AG09319 (cell line): ENCODE results near the gene PDE4D.

Source experiments
- DNase-seq: peaks from one replicate; pipeline ENCODE4 v3.0.0-alpha.2; 2010; ENCODE audit warnings: low read depth; ENCODE audit errors: extremely low read depth
- TF ChIP-seq, protein P1 (sequence below): IDR thresholded peaks from 2 replicates; pipeline ENCODE4 v1.5.1; 2011; ENCODE audit warnings: low read depth, mild to moderate bottlenecking, inconsistent platforms, low read length, moderate library complexity

PDE4D gene

GRCh38 chr5:59770953-59771352, 122.6 kb downstream of the PDE4D start:
- DNase-seq = no peak
- TF ChIP-seq, protein P1, sequence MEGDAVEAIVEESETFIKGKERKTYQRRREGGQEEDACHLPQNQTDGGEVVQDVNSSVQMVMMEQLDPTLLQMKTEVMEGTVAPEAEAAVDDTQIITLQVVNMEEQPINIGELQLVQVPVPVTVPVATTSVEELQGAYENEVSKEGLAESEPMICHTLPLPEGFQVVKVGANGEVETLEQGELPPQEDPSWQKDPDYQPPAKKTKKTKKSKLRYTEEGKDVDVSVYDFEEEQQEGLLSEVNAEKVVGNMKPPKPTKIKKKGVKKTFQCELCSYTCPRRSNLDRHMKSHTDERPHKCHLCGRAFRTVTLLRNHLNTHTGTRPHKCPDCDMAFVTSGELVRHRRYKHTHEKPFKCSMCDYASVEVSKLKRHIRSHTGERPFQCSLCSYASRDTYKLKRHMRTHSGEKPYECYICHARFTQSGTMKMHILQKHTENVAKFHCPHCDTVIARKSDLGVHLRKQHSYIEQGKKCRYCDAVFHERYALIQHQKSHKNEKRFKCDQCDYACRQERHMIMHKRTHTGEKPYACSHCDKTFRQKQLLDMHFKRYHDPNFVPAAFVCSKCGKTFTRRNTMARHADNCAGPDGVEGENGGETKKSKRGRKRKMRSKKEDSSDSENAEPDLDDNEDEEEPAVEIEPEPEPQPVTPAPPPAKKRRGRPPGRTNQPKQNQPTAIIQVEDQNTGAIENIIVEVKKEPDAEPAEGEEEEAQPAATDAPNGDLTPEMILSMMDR = no peak

DNA sequence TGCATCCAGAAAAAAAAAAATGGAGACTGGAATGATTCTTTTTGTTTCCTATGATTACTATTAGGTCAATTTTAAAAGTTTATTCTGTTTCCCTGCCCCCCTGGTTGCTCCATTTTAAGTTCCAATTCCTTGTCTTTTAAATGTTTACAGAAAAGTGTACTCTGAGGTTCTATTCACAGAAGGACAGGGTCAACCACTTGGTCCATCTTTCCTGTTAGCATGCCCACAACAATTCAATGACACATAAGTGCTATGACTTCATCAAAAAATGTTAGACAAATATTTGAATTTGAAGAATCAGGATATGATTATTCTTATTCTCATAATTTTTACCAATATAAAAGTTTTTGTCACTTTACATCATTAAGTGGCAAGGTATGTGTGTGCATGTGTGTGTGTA, 123.7 kb downstream of the PDE4D start:
- TF ChIP-seq, protein P1 = no peak
- no peak for DNase-seq

DNA sequence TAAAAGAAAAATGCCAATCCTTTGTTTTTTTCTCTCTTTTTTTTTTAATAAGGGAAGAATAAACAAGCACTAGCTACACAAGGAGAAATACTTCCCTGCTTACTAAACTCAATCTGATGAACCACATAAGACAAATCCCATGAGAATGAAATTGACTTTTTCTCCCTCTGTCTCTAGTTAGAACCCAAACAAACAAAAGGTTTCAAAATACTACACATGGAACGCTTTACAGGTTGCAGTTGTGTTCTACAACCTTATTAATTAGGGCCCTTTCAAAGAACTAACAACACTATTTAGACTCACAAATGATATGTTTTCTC, 124.5 kb downstream of the PDE4D start:
- TF ChIP-seq, protein P1 = no peak
- DNase-seq = no peak

DNA sequence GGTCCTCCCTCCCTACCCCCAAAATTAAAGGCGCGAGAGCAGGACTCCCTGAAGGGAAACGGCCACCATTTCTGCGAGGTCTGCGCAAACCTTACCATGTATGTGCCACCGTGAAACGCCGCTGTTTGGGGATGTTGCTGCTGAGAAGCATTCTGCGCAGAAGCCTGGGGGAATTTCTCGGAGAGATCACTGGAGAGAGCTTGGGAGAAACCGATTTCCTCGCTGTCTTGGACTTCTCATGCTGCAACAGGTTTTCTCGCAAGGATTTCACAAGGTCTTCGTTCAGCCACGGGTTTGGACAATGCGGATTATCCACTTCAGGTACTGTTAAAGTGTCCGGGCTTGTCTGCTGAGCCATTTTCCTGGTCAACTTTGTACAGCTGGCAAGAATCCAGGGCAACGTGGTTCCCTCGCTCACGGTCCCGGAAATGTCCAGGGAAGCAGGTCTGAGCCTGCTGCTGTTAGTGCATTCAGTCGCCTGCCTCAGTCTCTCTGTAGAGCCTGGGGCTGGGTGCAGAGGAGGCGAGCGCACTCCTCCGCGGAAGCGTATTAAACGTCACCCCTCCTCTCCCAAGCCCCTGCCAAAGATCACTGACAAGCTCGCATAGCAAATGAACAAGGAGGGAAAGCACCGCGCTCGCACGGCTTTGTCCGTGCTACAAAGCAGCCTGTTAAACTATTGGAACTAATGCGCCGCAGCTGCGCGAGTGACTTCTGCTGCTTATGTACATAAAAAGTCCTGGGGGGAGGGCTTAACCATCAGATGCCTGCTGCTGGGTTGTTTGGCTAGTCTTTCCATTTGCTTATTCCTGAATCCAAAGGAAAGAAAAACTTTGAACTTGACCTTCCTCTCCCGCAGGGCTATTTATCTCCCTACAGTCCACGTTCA, 125.1 kb downstream of the PDE4D start:
- TF ChIP-seq, protein P1 = no peak
- no peak for DNase-seq

DNA sequence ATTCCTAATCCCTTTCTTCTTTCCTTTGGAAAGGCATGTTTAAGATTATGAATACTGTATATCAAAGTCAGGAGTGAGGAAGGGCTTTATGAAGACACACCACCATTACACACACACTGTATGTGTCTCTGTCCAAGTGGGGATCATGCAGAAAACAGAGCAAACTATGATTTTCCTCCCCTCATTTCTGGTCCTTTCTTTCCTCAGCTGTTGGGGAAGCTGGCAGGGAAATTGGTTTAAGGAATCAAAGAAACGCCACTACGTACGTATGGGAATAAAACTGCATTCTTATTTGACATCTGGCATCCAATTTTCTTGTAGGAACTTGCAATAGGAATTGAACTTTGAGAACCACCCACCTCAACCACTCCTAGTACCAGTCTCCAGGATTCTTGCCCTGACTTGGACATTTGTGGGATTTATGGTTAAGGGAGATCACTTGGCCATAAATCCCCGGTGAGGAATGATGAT, 125.8 kb downstream of the PDE4D start:
- TF ChIP-seq, protein P1 = no peak
- DNase-seq = no peak

- TF ChIP-seq, protein P1 = no peak
Observed at GRCh38 chr5:59767211-59767605, 126.3 kb downstream of the PDE4D start.

GRCh38 chr5:59766427-59767210, 126.9 kb downstream of the PDE4D start:
- TF ChIP-seq, protein P1 = no peak
- DNase-seq = no peak

More at GRCh38 chr5:59767211-59767605, 126.3 kb downstream of the PDE4D start:
- DNase-seq = no peak
